Ureter (tissue), 1 donor: ENCODE results near the gene USP54. TPM values are rescaled to one million over a fixed set of nuclear protein-coding genes. Genes with fewer than 3 reads are reported as not detected.
"Not testable (repeated sequence)": the region's sequence is repeated elsewhere in the genome, so short reads cannot be mapped to it uniquely, and the experiment has no call there.

Source experiments
- DNase-seq: peaks from one replicate; pipeline ENCODE4 v3.0.0-alpha.2; 2020; ENCODE audit warnings: low spot score
- total RNA-seq: library from RNA; stranded (reverse); gene quantifications from one replicate; pipeline ENCODE4 v1.2.4, GENCODE V29; 2023
- donor health status: DM: yes; HTN: yes; CAD: no.

Gene USP54, protein sequence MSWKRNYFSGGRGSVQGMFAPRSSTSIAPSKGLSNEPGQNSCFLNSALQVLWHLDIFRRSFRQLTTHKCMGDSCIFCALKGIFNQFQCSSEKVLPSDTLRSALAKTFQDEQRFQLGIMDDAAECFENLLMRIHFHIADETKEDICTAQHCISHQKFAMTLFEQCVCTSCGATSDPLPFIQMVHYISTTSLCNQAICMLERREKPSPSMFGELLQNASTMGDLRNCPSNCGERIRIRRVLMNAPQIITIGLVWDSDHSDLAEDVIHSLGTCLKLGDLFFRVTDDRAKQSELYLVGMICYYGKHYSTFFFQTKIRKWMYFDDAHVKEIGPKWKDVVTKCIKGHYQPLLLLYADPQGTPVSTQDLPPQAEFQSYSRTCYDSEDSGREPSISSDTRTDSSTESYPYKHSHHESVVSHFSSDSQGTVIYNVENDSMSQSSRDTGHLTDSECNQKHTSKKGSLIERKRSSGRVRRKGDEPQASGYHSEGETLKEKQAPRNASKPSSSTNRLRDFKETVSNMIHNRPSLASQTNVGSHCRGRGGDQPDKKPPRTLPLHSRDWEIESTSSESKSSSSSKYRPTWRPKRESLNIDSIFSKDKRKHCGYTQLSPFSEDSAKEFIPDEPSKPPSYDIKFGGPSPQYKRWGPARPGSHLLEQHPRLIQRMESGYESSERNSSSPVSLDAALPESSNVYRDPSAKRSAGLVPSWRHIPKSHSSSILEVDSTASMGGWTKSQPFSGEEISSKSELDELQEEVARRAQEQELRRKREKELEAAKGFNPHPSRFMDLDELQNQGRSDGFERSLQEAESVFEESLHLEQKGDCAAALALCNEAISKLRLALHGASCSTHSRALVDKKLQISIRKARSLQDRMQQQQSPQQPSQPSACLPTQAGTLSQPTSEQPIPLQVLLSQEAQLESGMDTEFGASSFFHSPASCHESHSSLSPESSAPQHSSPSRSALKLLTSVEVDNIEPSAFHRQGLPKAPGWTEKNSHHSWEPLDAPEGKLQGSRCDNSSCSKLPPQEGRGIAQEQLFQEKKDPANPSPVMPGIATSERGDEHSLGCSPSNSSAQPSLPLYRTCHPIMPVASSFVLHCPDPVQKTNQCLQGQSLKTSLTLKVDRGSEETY (N-terminal part only)
- total RNA-seq = 124 TPM

DNA sequence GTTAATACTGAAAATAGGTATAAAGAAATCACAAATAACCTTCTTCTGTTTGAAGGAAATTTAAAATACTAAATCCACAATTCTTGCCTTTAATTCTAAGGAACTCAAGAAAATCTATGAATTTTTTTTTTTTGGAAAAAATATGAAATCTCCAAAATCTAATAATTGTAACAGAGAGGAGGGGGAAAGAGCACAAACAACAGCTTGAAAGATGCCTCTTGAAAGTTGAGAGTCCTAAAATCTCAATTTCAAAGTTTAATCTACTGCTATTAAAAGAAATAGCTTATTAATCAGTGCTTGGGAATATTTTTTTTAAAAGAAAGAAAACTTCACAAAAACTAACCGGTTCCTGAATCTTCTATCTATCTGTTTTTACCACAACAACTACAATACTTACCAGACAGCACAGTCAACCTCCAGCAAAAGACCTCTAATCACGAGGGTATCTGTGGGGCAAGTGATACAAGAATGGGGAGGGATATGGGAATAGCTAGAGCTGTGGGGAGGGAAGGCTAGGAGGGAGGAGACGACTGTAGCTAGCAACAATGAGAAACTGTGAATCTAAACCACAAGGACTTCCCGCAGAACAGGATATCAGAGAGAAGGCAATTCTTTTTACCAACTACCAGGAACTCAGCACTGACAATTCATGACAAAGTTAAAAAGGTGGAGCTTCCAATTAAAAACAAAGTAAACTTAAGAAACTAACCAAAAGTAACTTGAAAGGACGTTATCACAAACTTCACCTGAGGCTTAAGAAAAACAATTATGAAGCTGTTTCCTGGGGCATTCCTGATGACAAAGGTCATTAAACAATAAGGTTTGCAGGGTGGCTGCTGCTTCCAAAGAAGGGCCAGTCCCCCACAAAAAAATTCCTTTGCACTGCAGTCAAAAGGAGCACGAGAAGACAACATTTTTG is at the start of gene USP54:
Gene USP54 (minus strand): TSS at position 462 of the 919 bp plus-strand sequence. CDS start 15,684 bp downstream, outside the sequence.
- no peak for DNase-seq

DNA sequence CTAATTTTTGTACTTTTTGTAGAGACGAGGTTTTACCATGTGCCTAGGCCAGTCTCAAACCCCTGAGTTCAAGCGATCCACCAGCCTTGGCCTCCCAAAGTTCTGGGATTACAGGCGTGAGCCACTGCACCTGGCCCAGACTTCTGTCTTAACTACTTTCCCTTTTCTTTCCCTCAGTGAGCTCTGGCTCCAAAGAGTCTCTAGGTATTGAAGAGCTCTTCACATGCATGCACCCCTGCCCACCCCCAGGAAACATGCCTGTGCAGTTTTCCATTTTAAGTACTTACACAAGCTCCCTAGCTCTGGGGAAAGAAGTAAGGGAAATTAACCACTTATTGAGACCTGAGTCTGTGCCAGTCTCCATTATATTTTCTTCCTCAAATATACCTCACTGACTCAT is 48.1 kb upstream of the USP54 start:
- DNase-seq = no peak

DNA sequence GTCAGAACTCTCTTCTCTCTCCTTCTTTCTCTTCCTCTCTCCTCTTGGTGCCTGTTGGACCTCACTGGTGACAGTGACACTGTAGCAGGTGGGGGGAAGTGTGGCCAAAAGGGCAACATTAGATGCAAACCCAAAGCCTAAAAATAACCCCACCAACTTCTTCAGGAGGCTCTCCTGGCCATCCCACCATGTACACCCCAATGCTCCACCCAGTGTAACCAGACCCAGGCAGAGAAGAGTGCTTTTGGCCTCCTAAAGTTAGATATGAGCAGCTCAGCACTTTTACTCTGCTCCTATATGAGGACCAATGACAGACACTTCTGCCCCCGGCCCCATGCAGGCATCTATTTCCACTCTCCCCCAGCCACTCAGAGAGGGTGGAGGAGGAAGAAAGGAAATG is 44.6 kb upstream of the USP54 start:
- no peak for DNase-seq

DNA sequence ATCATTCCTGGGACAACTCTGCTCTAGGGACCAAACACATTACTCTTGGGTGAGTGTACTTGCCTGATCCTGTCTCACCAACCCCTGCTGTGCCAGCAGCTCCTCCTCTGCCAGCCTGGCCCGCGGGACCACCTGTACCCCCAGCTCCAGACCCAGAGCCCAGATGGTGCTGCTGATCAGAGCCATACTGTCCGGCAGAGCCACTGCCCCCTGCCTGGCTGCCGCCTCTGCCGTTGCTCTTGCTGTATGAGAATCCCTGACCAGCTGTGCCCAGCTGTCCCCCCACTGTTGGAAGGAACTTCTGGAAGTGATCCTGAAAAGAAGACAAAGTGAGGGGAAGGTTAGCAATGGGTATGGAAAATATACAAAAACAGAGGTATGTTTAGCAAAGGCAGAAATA is 43.3 kb upstream of the USP54 start:
- no peak for DNase-seq

DNA sequence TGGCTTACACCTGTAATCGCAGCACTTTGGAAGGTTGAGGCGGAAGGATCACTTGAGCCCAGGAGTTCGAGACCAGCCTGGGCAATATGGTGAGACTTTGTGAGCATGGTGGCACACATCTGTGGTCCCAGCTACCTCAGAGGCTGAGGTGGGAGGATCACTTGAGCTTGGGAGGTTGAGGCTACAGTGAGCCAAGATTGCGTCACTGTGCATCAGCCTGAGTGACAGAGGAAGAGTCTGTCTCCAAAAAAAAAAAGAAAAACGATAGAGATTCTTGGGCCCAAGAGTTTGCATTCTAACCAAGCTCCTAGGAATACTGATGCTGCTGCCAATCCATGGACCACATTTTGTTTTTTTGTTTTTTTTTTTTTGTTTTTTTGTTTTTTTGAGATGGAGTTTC is 38.0 kb upstream of the USP54 start:
- DNase-seq = no peak

DNA sequence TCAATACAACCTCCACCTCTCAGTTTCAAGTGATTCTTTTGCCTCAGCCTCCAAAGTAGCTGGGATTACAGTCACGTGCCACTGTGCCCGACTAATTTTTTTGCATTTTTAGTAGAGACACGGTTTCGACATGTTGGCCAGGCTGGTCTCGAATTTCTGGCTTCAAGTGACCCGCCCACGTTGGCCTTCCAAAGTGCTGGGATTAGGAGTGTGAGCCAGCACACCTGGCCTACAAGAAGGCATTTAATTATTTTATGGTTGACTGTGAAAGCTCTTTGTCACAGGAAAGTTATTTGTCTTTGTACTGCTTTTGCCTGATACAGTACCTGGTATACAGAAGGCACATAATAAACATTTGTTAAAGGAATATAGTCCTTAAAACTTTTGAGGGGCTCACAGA is 37.3 kb upstream of the USP54 start:
- no peak for DNase-seq

DNA sequence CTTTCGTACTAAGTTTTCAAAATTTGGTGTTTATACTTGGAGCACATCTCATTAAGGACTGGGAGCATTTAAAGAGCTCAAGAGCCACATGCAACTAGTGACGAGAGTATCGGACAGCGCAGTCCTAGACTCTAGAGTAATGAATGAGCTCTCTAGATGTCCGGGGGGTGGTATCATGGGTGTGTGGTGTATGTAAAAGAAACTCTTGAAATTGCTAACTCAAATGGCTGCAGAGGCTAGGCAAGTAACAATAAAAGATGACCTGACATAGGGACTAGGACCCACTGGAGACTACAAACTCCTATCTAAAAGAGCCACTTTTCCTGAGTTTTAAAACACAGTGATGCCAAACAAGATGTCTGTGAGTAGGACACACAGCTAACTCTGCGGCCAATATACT is 36.2 kb upstream of the USP54 start:
- no peak for DNase-seq

DNA sequence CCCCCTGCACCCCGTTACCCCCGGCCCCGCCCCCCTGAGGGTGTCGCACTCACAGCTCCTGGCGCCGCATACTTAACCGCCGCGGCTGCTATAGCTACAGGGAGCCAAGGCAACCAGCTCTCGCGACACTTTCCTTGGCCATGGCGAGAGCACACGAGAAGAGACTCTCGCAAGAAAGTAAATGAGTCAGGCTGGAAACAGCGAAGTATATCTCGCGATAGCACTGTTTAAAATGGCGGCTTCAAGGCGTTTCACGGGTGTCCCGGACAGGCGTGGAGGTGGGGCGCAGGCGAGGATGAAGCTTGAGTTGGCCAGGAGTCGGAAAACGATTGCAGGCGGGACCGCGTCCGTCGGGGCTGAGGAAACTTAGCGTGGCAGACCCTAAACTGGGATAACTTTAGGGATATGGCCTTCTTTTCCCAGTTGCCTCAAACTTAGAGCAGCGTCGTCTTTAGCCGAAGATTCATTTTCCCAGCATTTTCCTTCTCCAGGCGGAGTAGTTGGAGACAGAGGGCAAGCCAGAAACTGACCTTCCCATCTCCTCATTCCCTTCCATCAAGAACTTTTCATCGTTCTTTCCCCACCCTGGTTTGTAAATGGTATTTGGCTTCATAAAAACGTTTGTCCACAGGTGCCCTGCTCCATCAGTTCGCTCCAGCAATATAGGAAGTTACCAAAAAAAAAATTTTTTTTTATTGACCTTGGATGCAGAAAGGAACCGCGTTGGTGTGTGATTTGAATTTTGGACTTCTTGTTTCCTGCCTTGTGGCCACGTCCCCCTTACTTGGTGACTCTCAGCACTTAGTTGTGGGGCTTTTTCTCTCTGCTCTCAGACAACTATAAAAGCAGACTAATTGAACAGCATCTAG is 35.0 kb upstream of the USP54 start:
- DNase-seq = peak; percentile 94

DNA sequence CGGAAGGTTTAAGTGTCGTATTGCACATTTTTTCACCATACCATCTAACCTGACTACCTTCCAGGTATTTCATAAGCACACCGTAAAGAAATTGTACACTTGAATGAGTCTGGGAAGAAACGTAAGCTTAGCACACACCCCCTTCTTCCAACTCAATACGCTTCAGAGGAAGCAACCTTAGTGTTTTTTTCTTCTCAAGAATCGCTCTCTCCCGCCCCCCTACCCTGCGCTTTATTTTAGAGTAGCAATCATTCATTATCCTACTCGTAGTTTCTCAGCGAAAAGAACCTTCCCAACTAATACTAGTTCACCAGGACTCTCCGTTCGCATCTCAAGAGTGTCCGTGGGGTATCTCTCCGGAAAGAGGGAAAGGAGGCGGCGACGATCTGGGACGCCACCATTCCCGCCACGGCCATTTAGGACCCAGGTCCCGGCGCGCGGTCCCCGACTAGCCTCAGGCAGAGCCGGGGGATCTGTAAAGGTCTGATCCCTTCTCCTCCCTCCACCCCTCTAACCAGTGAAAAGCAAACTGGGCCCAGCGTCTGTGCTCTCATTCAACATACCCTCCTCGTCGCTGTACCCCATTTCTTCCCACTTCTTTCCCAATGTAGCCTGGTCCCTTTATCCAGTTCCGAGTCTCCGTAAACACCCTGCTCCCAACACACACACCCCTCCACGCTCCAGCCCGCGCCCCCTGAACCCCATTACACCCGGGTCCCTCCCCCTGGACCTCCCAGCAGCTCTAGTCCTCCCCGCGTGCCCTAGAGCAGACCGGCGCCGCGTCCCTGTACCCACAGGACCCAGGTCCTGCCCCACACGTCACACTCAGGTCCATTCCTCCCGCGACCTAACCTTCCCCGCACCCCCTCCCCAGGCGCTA is 34.1 kb upstream of the USP54 start:
- DNase-seq = no peak

DNA sequence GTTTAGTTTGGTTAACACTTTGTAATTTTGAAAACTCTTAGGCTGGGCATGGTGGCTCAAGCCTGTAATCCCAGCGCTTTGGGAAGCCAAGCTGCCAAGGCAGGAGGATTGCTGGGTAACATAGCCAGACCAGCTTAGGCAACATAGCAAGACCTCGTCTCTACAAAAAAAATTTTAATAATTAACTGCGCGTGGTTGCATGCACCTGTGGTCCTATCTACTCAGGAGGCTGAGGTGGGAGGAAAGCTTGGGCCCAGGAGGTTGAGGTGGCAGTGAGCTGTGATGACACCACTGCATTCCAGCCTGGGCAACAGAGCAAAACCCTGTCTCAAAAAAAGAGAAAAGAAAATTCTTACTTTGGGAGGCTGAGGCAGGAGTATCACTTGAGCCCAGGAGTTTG is 31.9 kb upstream of the USP54 start:
- no peak for DNase-seq

DNA sequence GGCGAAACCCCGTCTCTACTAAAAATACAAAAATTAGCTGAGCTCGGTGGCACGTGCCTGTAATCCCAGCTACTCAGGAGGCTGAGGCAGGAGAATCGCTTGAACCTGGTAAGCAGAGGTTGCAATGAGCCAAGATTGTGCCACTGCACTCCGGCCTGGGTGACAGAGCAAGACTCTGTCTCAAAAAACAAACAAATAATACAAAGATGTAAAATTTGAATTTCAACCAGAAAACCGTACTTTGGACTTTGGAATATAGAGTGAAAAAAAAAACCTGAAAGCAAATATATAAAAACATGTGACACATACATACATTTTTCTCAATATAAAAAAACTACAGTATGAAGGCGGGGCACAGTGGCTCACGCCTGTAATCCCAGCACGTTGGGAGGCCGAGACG is 29.8 kb upstream of the USP54 start:
- not testable (repeated sequence) for DNase-seq

DNA sequence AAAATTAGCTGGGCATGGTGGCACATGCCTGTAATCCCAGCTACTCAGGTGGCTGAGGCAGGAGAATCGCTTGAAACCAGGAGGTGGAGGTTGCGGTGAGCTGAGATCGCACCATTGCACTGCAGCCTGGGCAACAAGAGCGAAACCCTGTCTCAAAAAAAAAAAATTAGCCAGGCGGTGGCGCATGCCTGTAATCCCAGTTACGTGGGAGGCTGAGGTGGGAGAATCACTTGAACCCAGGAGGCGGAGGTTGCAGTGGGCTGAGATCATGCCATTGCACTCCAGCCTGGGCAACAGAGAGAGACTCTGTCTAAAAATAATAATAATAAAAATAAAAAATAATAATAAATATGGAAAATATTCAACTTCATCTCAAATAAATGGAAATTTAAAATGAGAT is 26.0 kb upstream of the USP54 start:
- not testable (repeated sequence) for DNase-seq

DNA sequence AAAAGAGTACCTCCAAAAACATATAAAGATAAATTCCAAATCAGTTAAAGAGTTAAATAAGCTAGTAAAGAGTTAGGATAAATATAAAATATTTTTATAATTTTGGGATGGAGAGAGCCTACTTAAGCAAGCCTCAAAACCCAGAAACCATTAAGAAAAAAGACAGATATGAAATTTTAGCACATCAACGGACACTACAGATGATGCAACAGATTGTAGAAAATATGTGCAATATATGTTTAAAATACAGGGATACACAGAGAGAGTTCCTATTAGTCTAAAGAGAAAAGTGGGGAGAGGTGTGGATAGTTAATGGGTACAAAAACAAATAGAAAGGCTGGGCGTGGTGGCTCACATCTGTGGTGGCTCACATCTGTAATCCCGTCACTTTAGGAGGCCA is 23.6 kb upstream of the USP54 start:
- DNase-seq = no peak

DNA sequence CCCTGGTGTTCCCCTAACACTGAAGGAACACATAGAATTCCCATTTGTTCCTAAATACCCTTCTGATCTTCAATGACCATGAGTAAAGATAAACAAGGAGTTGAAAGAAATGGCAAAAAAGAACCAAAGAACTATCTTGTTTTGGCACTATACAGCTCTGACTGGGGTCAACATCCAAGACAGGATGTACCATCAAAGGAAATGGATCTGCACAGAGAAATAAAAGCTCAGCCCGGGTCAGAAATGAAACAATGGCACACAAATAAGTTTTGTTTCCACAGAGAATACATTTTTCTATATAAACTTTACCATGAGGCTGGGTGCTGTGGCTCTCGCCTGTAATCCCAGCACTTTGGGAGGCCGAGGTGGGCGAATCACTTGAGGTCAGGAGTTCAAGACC is 18.0 kb upstream of the USP54 start:
- DNase-seq = no peak

DNA sequence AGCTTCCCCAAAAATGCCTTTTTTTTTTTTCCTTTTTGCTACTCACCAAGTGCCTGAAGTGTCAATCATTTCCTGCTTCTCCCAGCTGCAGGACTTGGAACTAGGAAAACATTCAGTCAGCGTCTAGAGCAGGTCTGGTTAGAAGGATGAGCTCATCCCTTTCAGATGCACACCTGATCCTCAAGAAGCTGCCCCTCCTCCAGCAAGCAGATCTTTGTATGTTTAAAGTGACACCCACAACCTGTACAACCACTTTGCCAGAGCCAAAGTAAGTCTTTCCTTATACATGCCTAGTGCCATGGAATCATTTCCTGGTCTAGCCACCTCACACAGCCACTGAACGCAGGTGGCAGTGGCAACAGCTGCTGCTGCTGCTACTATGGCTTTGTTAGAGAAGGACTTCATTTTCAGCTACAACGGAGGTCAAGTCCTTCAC is 10.4 kb upstream of the USP54 start:
- peak; percentile 76 for DNase-seq

DNA sequence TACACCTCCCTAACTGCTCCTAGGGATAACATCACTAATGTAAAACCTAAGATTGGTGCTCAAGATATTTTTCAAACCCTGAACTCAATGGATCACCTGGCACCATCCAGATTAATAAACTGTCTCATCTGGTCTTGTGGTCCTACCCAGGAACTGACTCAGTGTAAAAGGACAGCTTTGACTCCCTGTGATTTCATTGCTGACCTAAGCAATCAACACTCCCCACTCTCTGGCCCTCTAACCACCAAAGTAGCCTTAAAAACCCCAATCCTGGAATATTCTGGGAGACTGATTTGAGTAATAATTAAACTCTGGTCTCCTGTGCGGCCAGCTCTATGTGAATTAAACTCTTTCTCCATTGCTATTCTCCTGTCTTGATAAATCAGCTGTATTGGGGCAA is 6.2 kb upstream of the USP54 start:
- no peak for DNase-seq

DNA sequence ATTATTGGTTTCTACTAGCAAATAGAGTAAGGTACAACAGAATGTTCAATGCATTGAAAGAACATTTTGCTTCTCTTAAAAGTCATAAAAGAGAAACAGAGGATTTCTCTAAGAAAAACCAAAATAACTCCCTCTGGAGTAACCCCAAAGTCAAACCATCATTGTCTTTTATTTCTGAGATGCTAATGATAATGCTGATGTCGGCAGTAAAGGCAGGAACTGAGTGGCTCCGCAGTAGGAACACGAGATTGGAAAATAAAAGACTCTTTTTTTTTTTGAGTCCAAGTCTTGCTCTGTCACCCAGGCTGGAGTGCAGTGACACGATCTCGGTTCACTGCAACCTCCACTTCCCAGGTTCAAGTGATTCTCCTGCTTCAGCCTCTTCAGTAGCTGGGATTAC is 2.7 kb upstream of the USP54 start:
- DNase-seq = no peak

DNA sequence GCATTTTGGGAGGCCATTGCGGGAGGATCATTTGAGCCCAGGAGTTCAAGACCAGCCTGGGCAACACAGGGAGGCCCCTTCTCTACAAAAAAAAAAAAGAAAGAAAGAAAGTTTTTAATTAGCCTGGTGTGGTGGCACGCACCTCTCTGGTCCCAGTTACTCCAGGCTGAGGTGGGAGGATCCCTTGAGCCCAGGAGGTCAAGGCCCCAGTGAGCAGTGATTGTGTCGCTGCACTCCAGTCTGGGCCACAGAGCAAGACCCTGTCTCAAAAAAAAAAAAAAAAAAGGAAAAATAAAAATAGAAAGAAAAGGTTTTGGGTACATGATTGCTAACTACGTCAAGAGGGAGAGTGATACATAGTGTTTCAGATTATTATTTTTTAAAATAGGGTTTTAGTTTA is 2.0 kb upstream of the USP54 start:
- no peak for DNase-seq
